Measurements from ENCODE around the gene NUMA1. TPM values are rescaled to one million over a fixed set of nuclear protein-coding genes. Genes with fewer than 3 reads are reported as not detected.

The NUMA1 gene
- total and polyA plus RNA-seq, 2 experiments from 2014 or later: 33.2 to 104 TPM

GRCh38 chr11:71991494-71991893 is 88.8 kb downstream of the NUMA1 start:
- TF ChIP-seq, protein P1, sequence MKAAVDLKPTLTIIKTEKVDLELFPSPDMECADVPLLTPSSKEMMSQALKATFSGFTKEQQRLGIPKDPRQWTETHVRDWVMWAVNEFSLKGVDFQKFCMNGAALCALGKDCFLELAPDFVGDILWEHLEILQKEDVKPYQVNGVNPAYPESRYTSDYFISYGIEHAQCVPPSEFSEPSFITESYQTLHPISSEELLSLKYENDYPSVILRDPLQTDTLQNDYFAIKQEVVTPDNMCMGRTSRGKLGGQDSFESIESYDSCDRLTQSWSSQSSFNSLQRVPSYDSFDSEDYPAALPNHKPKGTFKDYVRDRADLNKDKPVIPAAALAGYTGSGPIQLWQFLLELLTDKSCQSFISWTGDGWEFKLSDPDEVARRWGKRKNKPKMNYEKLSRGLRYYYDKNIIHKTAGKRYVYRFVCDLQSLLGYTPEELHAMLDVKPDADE (IDR thresholded peaks at IDR 0.05): no peak
- TF ChIP-seq EZH2phosphoT487 (IDR thresholded peaks at IDR 0.05; ENCODE audit: unreplicated experiment) (no peak), CREB1 (CRISPR knock-in tag; IDR thresholded peaks at IDR 0.05; ENCODE audit: low read depth) (no peak), POLR2AphosphoS5 (IDR thresholded peaks at IDR 0.05; ENCODE audit: low read depth) (no peak), EZH2 (IDR thresholded peaks at IDR 0.05; ENCODE audit: low read depth, unreplicated experiment) (no peak), STAT1 (IDR thresholded peaks at IDR 0.05; ENCODE audit: unreplicated experiment) (no peak), ZNF331 (CRISPR knock-in tag; IDR thresholded peaks at IDR 0.05; ENCODE audit: low read depth) (no peak), NANOG (IDR thresholded peaks at IDR 0.05; ENCODE audit: borderline replicate concordance) (no peak), ZNF114 (CRISPR knock-in tag; IDR thresholded peaks at IDR 0.05) (no peak), JUNB (IDR thresholded peaks at IDR 0.05; ENCODE audit: unreplicated experiment) (no peak)
- TF ChIP-seq, protein P2, sequence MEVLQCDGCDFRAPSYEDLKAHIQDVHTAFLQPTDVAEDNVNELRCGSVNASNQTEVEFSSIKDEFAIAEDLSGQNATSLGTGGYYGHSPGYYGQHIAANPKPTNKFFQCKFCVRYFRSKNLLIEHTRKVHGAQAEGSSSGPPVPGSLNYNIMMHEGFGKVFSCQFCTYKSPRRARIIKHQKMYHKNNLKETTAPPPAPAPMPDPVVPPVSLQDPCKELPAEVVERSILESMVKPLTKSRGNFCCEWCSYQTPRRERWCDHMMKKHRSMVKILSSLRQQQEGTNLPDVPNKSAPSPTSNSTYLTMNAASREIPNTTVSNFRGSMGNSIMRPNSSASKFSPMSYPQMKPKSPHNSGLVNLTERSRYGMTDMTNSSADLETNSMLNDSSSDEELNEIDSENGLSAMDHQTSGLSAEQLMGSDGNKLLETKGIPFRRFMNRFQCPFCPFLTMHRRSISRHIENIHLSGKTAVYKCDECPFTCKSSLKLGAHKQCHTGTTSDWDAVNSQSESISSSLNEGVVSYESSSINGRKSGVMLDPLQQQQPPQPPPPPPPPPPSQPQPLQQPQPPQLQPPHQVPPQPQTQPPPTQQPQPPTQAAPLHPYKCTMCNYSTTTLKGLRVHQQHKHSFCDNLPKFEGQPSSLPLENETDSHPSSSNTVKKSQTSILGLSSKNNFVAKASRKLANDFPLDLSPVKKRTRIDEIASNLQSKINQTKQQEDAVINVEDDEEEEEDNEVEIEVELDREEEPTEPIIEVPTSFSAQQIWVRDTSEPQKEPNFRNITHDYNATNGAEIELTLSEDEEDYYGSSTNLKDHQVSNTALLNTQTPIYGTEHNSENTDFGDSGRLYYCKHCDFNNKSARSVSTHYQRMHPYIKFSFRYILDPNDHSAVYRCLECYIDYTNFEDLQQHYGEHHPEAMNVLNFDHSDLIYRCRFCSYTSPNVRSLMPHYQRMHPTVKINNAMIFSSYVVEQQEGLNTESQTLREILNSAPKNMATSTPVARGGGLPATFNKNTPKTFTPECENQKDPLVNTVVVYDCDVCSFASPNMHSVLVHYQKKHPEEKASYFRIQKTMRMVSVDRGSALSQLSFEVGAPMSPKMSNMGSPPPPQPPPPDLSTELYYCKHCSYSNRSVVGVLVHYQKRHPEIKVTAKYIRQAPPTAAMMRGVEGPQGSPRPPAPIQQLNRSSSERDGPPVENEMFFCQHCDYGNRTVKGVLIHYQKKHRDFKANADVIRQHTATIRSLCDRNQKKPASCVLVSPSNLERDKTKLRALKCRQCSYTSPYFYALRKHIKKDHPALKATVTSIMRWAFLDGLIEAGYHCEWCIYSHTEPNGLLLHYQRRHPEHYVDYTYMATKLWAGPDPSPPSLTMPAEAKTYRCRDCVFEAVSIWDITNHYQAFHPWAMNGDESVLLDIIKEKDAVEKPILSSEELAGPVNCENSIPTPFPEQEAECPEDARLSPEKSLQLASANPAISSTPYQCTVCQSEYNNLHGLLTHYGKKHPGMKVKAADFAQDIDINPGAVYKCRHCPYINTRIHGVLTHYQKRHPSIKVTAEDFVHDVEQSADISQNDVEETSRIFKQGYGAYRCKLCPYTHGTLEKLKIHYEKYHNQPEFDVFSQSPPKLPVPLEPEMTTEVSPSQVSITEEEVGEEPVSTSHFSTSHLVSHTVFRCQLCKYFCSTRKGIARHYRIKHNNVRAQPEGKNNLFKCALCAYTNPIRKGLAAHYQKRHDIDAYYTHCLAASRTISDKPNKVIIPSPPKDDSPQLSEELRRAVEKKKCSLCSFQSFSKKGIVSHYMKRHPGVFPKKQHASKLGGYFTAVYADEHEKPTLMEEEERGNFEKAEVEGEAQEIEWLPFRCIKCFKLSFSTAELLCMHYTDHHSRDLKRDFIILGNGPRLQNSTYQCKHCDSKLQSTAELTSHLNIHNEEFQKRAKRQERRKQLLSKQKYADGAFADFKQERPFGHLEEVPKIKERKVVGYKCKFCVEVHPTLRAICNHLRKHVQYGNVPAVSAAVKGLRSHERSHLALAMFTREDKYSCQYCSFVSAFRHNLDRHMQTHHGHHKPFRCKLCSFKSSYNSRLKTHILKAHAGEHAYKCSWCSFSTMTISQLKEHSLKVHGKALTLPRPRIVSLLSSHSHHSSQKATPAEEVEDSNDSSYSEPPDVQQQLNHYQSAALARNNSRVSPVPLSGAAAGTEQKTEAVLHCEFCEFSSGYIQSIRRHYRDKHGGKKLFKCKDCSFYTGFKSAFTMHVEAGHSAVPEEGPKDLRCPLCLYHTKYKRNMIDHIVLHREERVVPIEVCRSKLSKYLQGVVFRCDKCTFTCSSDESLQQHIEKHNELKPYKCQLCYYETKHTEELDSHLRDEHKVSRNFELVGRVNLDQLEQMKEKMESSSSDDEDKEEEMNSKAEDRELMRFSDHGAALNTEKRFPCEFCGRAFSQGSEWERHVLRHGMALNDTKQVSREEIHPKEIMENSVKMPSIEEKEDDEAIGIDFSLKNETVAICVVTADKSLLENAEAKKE (CRISPR knock-in tag; IDR thresholded peaks at IDR 0.05): no peak
- TF ChIP-seq, protein P3, sequence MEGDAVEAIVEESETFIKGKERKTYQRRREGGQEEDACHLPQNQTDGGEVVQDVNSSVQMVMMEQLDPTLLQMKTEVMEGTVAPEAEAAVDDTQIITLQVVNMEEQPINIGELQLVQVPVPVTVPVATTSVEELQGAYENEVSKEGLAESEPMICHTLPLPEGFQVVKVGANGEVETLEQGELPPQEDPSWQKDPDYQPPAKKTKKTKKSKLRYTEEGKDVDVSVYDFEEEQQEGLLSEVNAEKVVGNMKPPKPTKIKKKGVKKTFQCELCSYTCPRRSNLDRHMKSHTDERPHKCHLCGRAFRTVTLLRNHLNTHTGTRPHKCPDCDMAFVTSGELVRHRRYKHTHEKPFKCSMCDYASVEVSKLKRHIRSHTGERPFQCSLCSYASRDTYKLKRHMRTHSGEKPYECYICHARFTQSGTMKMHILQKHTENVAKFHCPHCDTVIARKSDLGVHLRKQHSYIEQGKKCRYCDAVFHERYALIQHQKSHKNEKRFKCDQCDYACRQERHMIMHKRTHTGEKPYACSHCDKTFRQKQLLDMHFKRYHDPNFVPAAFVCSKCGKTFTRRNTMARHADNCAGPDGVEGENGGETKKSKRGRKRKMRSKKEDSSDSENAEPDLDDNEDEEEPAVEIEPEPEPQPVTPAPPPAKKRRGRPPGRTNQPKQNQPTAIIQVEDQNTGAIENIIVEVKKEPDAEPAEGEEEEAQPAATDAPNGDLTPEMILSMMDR (conservative IDR thresholded peaks at IDR 0.05; ENCODE audit: low read depth in 2 of 2): no peak
- TF ChIP-seq, protein P4, sequence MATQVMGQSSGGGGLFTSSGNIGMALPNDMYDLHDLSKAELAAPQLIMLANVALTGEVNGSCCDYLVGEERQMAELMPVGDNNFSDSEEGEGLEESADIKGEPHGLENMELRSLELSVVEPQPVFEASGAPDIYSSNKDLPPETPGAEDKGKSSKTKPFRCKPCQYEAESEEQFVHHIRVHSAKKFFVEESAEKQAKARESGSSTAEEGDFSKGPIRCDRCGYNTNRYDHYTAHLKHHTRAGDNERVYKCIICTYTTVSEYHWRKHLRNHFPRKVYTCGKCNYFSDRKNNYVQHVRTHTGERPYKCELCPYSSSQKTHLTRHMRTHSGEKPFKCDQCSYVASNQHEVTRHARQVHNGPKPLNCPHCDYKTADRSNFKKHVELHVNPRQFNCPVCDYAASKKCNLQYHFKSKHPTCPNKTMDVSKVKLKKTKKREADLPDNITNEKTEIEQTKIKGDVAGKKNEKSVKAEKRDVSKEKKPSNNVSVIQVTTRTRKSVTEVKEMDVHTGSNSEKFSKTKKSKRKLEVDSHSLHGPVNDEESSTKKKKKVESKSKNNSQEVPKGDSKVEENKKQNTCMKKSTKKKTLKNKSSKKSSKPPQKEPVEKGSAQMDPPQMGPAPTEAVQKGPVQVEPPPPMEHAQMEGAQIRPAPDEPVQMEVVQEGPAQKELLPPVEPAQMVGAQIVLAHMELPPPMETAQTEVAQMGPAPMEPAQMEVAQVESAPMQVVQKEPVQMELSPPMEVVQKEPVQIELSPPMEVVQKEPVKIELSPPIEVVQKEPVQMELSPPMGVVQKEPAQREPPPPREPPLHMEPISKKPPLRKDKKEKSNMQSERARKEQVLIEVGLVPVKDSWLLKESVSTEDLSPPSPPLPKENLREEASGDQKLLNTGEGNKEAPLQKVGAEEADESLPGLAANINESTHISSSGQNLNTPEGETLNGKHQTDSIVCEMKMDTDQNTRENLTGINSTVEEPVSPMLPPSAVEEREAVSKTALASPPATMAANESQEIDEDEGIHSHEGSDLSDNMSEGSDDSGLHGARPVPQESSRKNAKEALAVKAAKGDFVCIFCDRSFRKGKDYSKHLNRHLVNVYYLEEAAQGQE (IDR thresholded peaks at IDR 0.05; ENCODE audit: unreplicated experiment): no peak
- H3K4me3 Mint-ChIP-seq: no peak overlapping the region
- Histone ChIP-seq H3K4me3 (no peak overlapping the region), H3K27me3 (ENCODE audit: insufficient read depth) (no peaks in the 10 kb centered on the region), H3K4me2 (no peak overlapping the region), H4K20me1 (replicated peaks; ENCODE audit: insufficient read depth) (peaks cover 7% of the 10 kb centered on the region), H3K9me2 (ENCODE audit: insufficient read depth) (no peaks in the 10 kb centered on the region), H3F3A (replicated peaks; ENCODE audit: low read depth) (no peaks in the 10 kb centered on the region), H2AFZ (no peak overlapping the region), H3K4me1 (ENCODE audit: insufficient read depth) (no peaks in the 10 kb centered on the region), H3K36me3 (ENCODE audit: insufficient read depth) (peaks cover 9% of the 10 kb centered on the region), H3K79me2 (replicated peaks; ENCODE audit: insufficient read depth) (no peaks in the 10 kb centered on the region), H3K27ac (ENCODE audit: low read depth) (no peak overlapping the region)
- H3K9me3 Mint-ChIP-seq: no peaks in the 10 kb centered on the region
- H3K27ac Mint-ChIP-seq: no peak overlapping the region
- no peak for ATAC-seq
- no peak for DNase-seq (ENCODE audit: low spot score)
- peaks cover 7% of the 10 kb centered on the region; the same call in 2 of the 3 replicates for H3K36me3 Mint-ChIP-seq (ENCODE audit: low read depth)
- no peaks in the 10 kb centered on the region for H3K4me1 Mint-ChIP-seq
- H3K27me3 Mint-ChIP-seq (ENCODE audit: insufficient read depth, low read depth, poor library complexity): no peaks in the 10 kb centered on the region
